HG03196 (cell line): ENCODE data around the gene DIP2C.
"Not testable (repeated sequence)": the region's sequence is repeated elsewhere in the genome, so short reads cannot be mapped to it uniquely, and the experiment has no call there.

Experiments
- ATAC-seq: cut with Tn5 transposase; IDR thresholded peaks from one replicate; pipeline ENCODE4 v1.9.1; 2021; ENCODE audit not compliant: unreplicated experiment

The DIP2C gene

DNA sequence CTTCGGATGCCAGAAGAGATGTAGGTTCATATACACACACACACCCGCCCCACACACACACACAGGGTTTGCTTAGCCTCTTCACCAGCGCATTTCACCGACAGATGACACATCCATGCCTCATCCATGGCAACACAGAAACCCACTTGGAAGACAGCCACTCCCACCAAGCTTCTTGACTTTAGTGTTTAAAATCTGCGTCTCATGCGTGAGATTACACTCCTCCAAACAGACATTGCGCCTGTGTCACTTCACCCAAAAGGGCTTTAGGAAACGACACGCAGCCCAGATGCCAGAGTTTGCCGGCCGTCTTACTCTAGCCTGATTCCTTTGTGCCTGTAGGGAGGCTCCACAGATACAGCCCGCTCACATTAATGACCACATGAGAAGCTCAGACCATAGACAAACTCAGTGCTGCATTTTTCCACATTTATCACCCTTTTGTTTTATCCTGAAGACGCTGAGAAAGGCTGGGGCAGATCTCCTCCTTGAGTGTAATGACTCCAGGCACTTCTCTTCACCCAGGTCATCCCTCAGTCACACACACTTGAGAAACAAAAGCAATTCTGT lies 73.8 kb downstream of the DIP2C start:
- ATAC-seq = no peak

GRCh38 chr10:614790-615582 lies 74.5 kb downstream of the DIP2C start:
- ATAC-seq = no peak

GRCh38 chr10:614139-614711 lies 75.2 kb downstream of the DIP2C start:
- no peak for ATAC-seq

DNA sequence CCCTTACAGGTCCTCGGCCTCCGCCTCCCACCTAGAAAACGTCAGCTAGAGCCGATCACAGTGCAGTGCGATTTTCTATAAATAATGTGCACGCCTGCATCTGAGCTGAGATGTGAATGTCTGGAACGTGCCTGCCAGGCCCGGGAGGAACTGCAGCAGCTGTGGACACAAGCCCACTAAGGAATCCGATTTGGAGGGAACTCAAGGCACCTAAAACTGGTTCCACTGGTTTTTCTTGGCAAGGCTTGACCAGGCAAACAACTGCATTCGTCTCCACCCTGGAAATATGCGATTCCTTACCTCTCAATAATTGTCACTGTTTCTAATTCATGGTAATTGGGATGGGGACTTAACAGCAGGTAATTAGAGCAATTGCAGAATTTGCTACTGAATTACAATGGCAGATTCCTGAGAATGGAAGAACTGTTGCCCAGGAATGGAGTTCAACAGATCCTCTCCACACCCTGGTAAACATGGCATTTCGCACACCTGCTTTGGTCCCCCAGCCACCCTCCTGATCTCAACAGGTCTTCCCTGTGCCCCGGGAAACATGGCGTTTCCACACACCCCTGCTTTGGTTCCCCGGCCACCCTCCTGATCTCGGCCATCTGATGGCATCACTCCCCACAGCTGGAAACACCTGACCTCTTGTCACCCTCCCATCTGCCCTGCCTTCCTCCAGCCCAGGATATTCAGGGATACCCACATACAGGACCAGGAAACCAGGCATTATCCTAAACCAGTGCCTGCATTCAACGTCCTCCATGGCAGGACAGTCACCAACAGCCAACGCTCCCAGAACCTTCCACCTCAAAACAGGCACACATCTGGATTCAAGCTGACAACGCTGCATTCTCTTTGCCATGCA lies 76.0 kb downstream of the DIP2C start:
- no peak for ATAC-seq

DNA sequence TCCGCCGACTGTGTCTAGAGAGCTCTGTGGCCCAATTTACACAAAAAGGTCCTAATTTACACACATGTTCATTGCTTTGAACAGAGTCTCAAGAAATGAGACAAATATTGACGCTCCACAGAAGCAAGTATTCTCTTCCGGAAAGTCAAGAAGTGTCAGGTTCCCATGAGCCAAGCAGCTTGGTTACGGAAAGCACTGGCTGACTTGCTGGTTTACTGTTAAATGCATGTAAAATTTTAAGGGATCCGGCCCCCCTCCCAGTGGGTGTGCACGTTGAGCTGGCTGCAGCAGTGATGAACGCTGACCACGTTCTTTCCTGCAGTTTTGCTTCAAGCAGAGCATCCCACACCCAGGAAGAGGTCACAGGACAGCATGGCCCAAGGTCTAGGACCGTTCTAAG lies 76.8 kb downstream of the DIP2C start:
- ATAC-seq = no peak

GRCh38 chr10:610642-611305 lies 78.7 kb downstream of the DIP2C start:
- ATAC-seq = not testable (repeated sequence)

DNA sequence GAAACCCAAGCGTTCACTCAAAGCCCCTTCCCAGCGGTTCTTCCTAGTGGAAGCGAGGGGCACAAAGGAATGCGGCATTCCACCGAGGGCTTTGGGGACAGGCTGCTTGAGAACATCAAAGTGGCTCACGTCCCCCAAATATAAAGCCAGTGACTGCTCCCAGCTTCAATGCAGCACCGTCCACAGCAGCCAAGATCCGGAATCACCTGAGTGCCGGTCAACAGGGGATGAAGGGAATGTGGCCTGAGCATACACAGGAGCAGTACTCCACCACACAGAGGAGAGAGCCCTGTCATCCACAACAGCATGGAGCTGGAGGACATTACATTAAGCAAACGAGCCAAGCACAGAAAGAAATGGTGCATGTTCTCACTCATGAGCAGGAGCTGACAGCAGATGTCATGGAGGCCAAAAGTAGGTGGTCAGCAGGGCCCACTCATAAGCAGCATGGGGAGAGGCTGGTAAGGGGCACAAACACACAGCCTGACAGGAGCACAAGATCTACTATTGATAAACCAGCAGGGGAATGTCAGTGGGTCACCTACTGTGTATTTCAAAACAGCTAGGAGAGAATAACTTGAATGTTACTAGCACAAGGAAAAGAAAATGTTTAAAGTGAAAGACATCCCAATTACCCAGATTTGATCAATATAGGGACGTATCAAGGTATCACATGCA lies 79.5 kb downstream of the DIP2C start:
- no peak for ATAC-seq

DNA sequence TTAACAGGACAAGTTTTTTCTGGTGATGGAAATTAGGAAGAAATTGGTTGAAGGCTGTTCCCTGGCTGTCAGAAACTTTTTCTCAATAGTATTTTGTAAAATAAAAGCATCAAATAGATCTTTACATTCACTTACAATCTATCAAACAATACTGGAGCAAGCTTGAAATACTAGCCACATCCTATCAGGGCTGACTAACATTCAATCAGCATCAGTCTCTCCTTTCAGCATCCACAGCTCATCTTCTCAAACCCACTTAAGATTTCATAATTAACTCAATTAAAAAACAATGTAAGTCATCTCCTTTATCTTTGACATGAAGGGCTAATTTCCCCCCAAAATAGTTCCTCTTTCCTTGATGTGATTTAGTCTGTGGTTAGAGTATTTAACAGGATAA lies 80.2 kb downstream of the DIP2C start:
- no peak for ATAC-seq

- no peak for ATAC-seq
Observed at GRCh38 chr10:608331-609261, 80.9 kb downstream of the DIP2C start.

DNA sequence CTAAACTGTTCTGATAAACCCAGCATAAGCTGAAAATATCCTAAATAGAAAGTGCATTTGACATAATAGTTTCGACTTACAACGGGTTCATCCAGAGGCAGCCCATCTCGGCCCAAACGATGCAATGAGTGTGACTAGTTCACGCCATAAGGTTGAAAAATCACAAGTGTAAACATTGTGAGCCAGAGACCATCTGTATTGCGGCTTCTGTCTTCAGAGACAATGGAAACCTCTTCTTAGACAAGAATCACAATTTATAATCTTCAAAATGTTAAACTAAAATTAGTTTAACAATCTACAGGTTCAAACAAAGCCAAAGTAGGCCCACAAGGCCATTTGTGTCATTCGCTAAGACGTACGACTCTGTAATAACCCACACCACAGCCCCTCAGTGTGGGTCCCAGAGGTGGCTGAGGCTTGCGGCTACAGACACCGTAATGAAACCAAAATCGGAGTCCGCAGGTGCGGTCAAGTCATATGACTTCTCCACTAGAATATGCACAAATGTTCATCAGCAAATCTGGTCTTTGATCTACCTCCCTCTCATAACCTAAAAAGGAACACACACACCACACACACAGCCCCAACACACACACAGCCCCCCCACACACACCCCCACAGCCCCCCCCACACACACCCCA lies 81.8 kb downstream of the DIP2C start:
- no peak for ATAC-seq

DNA sequence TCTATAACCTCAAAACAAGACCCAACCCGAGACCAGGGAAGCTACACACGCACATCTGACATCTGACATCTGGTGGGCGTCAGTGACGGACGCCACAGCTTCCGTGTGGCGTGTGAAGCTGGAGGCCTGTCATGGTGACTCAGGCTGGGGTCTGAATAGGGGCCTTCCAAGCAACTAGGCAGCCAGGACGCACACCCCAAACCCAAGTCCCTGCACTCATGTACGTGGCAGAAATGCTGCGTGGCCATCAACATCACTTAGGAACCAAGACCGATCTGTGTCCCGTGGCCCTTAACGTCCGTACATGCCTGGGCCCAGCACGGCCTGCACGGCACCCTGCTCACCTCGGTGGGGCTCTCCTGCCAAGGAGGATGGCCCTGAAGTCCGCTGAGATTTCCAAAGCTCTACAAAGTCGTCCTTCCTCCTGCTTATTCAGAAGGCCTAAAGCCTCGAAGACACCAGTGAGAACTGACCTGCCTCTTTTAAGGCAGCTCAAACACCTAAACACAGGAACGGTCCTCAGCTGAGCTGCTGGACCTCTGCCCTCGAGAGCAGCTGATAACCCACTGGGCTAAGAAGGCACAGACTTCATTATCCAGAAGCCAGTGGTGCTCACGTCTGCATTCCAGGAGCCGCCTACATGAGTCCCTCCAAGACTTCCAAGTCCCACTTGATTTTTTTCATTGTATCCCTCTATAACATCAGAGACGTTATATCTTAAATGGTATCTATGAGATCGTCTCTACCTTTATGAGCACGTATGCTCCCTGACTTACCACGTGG lies 82.5 kb downstream of the DIP2C start:
- ATAC-seq = no peak

GRCh38 chr10:605632-606325 lies 83.7 kb downstream of the DIP2C start:
- ATAC-seq = no peak

GRCh38 chr10:604716-605631 lies 84.5 kb downstream of the DIP2C start:
- no peak for ATAC-seq

DNA sequence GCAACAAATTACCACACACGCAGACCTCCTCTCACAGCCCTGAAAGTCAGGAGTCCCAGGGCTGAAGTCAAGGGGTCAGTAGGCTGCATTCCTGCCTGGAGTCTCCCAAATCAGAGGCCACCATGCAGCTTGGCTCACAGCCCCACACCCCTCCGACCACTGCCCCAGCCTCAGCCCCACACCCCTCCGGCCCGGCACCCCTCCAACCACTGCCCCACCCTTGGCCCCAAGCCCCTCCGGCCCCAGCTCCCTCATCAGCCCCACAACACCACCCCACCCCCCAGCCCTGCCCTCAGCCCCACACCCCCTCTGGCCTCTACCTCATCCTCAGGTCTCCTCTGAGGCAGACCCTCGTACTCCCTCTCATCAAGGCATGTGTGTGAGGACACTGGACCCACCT lies 85.7 kb downstream of the DIP2C start:
- ATAC-seq = no peak

- ATAC-seq = no peak
Observed at GRCh38 chr10:602391-603005, 87.0 kb downstream of the DIP2C start.

DNA sequence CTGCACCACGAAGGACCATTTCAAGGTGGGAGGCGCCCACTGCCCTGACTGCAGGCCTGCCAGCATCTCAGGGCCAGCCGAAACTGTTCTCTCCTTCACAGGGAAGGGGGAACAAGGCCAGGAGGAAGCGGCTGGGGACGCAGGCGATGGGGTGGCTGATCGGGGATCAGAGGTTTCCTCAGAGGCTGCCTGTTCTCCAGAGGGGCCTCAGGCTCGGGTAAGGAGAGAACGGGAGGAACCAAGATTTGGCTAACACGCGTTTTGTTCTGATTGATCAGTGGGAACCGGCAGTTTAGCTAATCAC lies 87.9 kb downstream of the DIP2C start:
- no peak for ATAC-seq
